ENCODE measurements around the gene SDR42E1. TPM values are rescaled to one million over a fixed set of nuclear protein-coding genes. Genes with fewer than 3 reads are reported as not detected.

SDR42E1 gene
- polyA plus RNA-seq, 3 donors, result 13.2 to 15.4 (median 14.3) TPM

- DNase-seq (ENCODE audit: extremely low read depth in 1 of 11, low read depth in 9 of 11, low spot score in 4 of 11), result no peak
Observed at GRCh38 chr16:81975637-81976036, 35.6 kb downstream of the SDR42E1 start.

- no peak for DNase-seq (ENCODE audit: extremely low read depth in 1 of 11, low read depth in 9 of 11, low spot score in 4 of 11)
Observed at GRCh38 chr16:81973737-81974136, 37.5 kb downstream of the SDR42E1 start.

GRCh38 chr16:81971853-81972252, 39.4 kb downstream of the SDR42E1 start:
- DNase-seq (ENCODE audit: extremely low read depth in 1 of 11, low read depth in 9 of 11, low spot score in 4 of 11), result no peak

- DNase-seq (ENCODE audit: extremely low read depth in 1 of 11, low read depth in 9 of 11, low spot score in 4 of 11), result no peak
Observed at GRCh38 chr16:81967358-81967757, 43.9 kb downstream of the SDR42E1 start.

GRCh38 chr16:81964808-81965207, 46.5 kb downstream of the SDR42E1 start:
- DNase-seq (ENCODE audit: extremely low read depth in 1 of 11, low read depth in 9 of 11, low spot score in 4 of 11), result no peak

GRCh38 chr16:81956213-81956948, 54.9 kb downstream of the SDR42E1 start:
- no peak for DNase-seq (ENCODE audit: extremely low read depth in 1 of 11, low read depth in 9 of 11, low spot score in 4 of 11)

GRCh38 chr16:81951564-81951963, 59.7 kb downstream of the SDR42E1 start:
- no peak for DNase-seq (ENCODE audit: extremely low read depth in 1 of 11, low read depth in 9 of 11, low spot score in 4 of 11)

- no peak for DNase-seq (ENCODE audit: extremely low read depth in 1 of 11, low read depth in 9 of 11, low spot score in 4 of 11)
Observed at GRCh38 chr16:81946206-81946605, 65.1 kb downstream of the SDR42E1 start.

GRCh38 chr16:81945665-81946064, 65.6 kb downstream of the SDR42E1 start:
- DNase-seq (ENCODE audit: extremely low read depth in 1 of 11, low read depth in 9 of 11, low spot score in 4 of 11), result no peak

- no peak for DNase-seq (ENCODE audit: extremely low read depth in 1 of 11, low read depth in 9 of 11, low spot score in 4 of 11)
Observed at GRCh38 chr16:81942007-81942601, 69.2 kb downstream of the SDR42E1 start.

- DNase-seq (ENCODE audit: extremely low read depth in 1 of 11, low read depth in 9 of 11, low spot score in 4 of 11), result peak in 8 of 11 donors; percentile 10 to 58 (median 21)
Observed at GRCh38 chr16:81940781-81941560, 70.3 kb downstream of the SDR42E1 start.

GRCh38 chr16:81939164-81940056, 71.9 kb downstream of the SDR42E1 start:
- DNase-seq (ENCODE audit: extremely low read depth in 1 of 11, low read depth in 9 of 11, low spot score in 4 of 11), result no peak

Other genes with a start within 250 kb of the SDR42E1 start
- 10 to 100 TPM; 30.1 to 70.6 (median 33.5) TPM for gene PLCG2, start 232.2 kb downstream of the SDR42E1 start, polyA plus RNA-seq (ENCODE audit: insufficient read length in 3 of 3)
- gene HSD17B2, start 23.8 kb upstream of the SDR42E1 start, polyA plus RNA-seq (ENCODE audit: insufficient read length in 3 of 3), result 10 to 100 TPM in 2 of 3 donors, 1 to 10 TPM in 1; 9.5 to 23.8 (median 11.8) TPM
- gene MPHOSPH6, start 158.8 kb upstream of the SDR42E1 start, polyA plus RNA-seq (ENCODE audit: insufficient read length in 3 of 3), result 10 to 100 TPM; 46.6 to 59.5 (median 49.5) TPM